ENCODE results near the gene SGMS1. TPM values are rescaled to one million over a fixed set of nuclear protein-coding genes. Genes with fewer than 3 reads are reported as not detected.

The SGMS1 gene
- polyA plus RNA-seq, 1 of the 3 experiments (the other 2 are of a cell fraction), result 6.3 TPM

GRCh38 chr10:50595785-50596184, 28.0 kb downstream of the SGMS1 start:
- CTCF ChIA-PET, result interaction anchor here (2.3 kb wide), 1 partner anchor 28 kb away, joined by 5 read pairs; no protein-coding TSS in a partner anchor

GRCh38 chr10:50593523-50594376, 30.0 kb downstream of the SGMS1 start:
- POLR2A ChIA-PET, result interaction anchor here (1.5 kb wide), 1 partner anchor 16 kb away, joined by 3 read pairs; no protein-coding TSS in a partner anchor
- no peak overlapping the region for H3K9ac ChIP-seq
- no peak overlapping the region for H3K4me2 ChIP-seq
- TF ChIP-seq, protein P1, sequence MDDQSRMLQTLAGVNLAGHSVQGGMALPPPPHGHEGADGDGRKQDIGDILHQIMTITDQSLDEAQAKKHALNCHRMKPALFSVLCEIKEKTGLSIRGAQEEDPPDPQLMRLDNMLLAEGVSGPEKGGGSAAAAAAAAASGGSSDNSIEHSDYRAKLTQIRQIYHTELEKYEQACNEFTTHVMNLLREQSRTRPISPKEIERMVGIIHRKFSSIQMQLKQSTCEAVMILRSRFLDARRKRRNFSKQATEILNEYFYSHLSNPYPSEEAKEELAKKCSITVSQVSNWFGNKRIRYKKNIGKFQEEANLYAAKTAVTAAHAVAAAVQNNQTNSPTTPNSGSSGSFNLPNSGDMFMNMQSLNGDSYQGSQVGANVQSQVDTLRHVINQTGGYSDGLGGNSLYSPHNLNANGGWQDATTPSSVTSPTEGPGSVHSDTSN (IDR thresholded peaks at IDR 0.05), result 0 out of 2 replicates have a peak, but pooled peaks have one; percentile 4
- peak; percentile 30; the same call in 1 of the 2 replicates for TF ChIP-seq MXI1 (IDR thresholded peaks at IDR 0.05; ENCODE audit: low read depth, low read length)
- TF ChIP-seq EP300 (IDR thresholded peaks at IDR 0.05; ENCODE audit: borderline replicate concordance in 1 of 2, low read depth in 1 of 2, low read length in 1 of 2), result peak in 1 of 2 experiments; percentile 72; a peak in 2 of 4 replicates
- TF ChIP-seq REST (IDR thresholded peaks at IDR 0.05; ENCODE audit: low read depth, low read length), result no peak
- peak; percentile 52 for TF ChIP-seq CHD2 (IDR thresholded peaks at IDR 0.05; ENCODE audit: low read length, partially characterized antibody)
- TF ChIP-seq SIN3A (IDR thresholded peaks at IDR 0.05; ENCODE audit: borderline replicate concordance, low read depth, low read length), result no peak
- TF ChIP-seq TCF12 (IDR thresholded peaks at IDR 0.05), result peak; percentile 70; the same call in 1 of the 2 replicates
- TF ChIP-seq RCOR1 (IDR thresholded peaks at IDR 0.05; ENCODE audit: low read length), result peak; percentile 59; the same call in 1 of the 2 replicates
- no peak for TF ChIP-seq YY1 (IDR thresholded peaks at IDR 0.05; ENCODE audit: low read depth)
- no peak for TF ChIP-seq RFX5 (IDR thresholded peaks at IDR 0.05; ENCODE audit: low read length)

More at GRCh38 chr10:50595785-50596184, 28.0 kb downstream of the SGMS1 start:
- Histone ChIP-seq H3K4me1 (ENCODE audit: control insufficient read depth in 1 of 2, insufficient read depth in 2 of 2, low read depth in 1 of 2, low read length in 1 of 2) (peaks cover 16 to 20% of the 10 kb centered on the region in 2 experiments), H3K27me3 (ENCODE audit: insufficient read depth) (no peaks in the 10 kb centered on the region), H3K4me2 (no peak overlapping the region), H4K20me1 (ENCODE audit: insufficient read depth) (no peaks in the 10 kb centered on the region), H3K36me3 (replicated peaks in 1 of 2; ENCODE audit: control insufficient read depth in 1 of 2, insufficient read depth in 2 of 2, low read length in 1 of 2) (no peaks in the 10 kb centered on the region), H3K4me3 (ENCODE audit: low read depth in 2 of 2, low read length in 1 of 2) (no peak overlapping the region), H3K27ac (ENCODE audit: low read depth in 2 of 2, low read length in 1 of 2) (no peak overlapping the region), H3F3A (replicated peaks; ENCODE audit: insufficient read depth) (peaks cover 18% of the 10 kb centered on the region), H2AFZ (ENCODE audit: low read depth) (no peak overlapping the region), H3K79me2 (ENCODE audit: insufficient read depth) (peaks cover 7% of the 10 kb centered on the region; the same call in 1 of the 2 replicates), H3K9me2 (no peaks in the 10 kb centered on the region), H3K9me3 (no peaks in the 10 kb centered on the region), H3K9ac (no peak overlapping the region)
- TF ChIP-seq RAD21 (IDR thresholded peaks at IDR 0.05; ENCODE audit: low read length), result no peak
- no peak for TF ChIP-seq GABPA (IDR thresholded peaks at IDR 0.05; ENCODE audit: low read depth)
- no peak for TF ChIP-seq ELF1 (IDR thresholded peaks at IDR 0.05)
- TF ChIP-seq REST (IDR thresholded peaks at IDR 0.05; ENCODE audit: low read depth, low read length), result no peak
- no peak for TF ChIP-seq CHD2 (IDR thresholded peaks at IDR 0.05; ENCODE audit: low read length, partially characterized antibody)
- WGBS (ENCODE audit: low lambda C conversion rate), result 80% methylated on average over 3 of the region's 3 CpGs
- POLR2A ChIA-PET, result no interaction called here
- no peak for DNase-seq

More at GRCh38 chr10:50593523-50594376, 30.0 kb downstream of the SGMS1 start:
- WGBS (ENCODE audit: low lambda C conversion rate), result 85% methylated on average over 6 of the region's 6 CpGs
- Histone ChIP-seq H4K20me1 (ENCODE audit: insufficient read depth) (no peaks in the 10 kb centered on the region), H3K9me3 (no peaks in the 10 kb centered on the region), H3K9me2 (no peaks in the 10 kb centered on the region), H3K79me2 (ENCODE audit: insufficient read depth) (peaks cover 7% of the 10 kb centered on the region; the same call in 1 of the 2 replicates), H3K36me3 (replicated peaks in 1 of 2; ENCODE audit: control insufficient read depth in 1 of 2, insufficient read depth in 2 of 2, low read length in 1 of 2) (no peaks in the 10 kb centered on the region), H3K27ac (ENCODE audit: low read depth in 2 of 2, low read length in 1 of 2) (peak overlapping the region; percentile 18 to 89; a peak in 2 of 4 replicates), H3F3A (replicated peaks; ENCODE audit: insufficient read depth) (peaks cover 6% of the 10 kb centered on the region), H3K4me3 (ENCODE audit: low read depth in 2 of 2, low read length in 1 of 2) (no peak overlapping the region), H3K4me1 (ENCODE audit: control insufficient read depth in 1 of 2, insufficient read depth in 2 of 2, low read depth in 1 of 2, low read length in 1 of 2) (peaks cover 9 to 13% of the 10 kb centered on the region in 2 experiments; a peak in 3 of 4 replicates), H3K27me3 (ENCODE audit: insufficient read depth) (no peaks in the 10 kb centered on the region), H2AFZ (ENCODE audit: low read depth) (no peak overlapping the region)
- CTCF ChIA-PET, result no interaction called here
- peak; percentile 47 for DNase-seq
